ENCODE results near the gene BDP1.
"Not testable (repeated sequence)": the region's sequence is repeated elsewhere in the genome, so short reads cannot be mapped to it uniquely, and the experiment has no call there.

BDP1 gene
- 40.5 to 138 (median 101) reads per million in 17 experiments for total RNA-seq

GRCh38 chr5:71455427-71456361, at the start of gene BDP1:
TSS of gene BDP1 (plus strand) at chr5:71455651. CDS start at chr5:71455878, 227 bp downstream.
- peak; percentile 92 to 96 (median 95) for DNase-seq

GRCh38 chr5:71410088-71410487, 45.4 kb upstream of the BDP1 start:
- not testable (repeated sequence) for DNase-seq

- DNase-seq = not testable (repeated sequence)
These were observed 39.8 kb upstream of the BDP1 start for GRCh38 chr5:71415626-71416025.

- DNase-seq = not testable (repeated sequence)
These were observed 37.4 kb upstream of the BDP1 start for GRCh38 chr5:71418026-71418425.

GRCh38 chr5:71421278-71421677, 34.2 kb upstream of the BDP1 start:
- not testable (repeated sequence) for DNase-seq

GRCh38 chr5:71423896-71424295, 31.6 kb upstream of the BDP1 start:
- not testable (repeated sequence) for DNase-seq

- not testable (repeated sequence) for DNase-seq
These were observed 28.6 kb upstream of the BDP1 start for GRCh38 chr5:71426686-71427474.

DNA sequence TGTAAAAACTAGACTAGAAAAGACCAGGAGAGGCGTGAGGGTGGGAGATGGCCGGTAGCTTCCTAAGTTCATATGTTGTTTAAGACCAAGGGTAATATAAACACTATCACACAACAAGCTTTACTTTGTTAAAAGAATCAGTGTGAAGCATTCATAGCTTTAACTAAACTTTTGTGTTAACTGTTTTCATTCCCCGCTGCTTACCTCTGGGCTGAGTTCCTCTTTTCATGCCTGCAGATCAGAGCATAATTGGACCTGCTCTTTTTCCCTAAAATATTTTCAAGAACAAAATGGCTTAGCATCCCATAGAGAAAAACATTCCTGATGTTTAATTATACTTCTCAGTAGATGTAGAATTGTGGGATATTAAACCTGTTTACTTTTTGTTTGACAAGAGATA, 23.0 kb upstream of the BDP1 start:
- DNase-seq = not testable (repeated sequence)

DNA sequence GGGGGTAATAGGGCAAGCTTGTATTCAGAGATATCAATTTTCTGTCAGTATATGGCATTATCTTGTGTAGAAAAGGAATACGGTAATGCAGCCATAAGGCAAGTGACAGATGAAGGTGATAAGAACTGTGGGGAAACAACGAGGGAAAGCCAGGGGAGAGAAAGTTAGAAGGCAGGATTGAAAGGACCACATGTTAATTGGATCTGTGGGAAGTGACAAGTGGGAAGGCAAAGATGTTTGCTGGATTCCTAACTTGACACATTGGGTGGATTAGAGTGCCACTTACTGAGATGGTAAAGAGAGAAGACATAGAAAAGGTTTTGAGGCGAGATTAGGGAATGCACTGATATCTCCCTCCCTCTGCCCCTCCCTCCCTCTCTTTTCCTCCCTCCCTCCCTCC, 20.6 kb upstream of the BDP1 start:
- not testable (repeated sequence) for DNase-seq

- not testable (repeated sequence) for DNase-seq
These were observed 13.9 kb upstream of the BDP1 start for GRCh38 chr5:71441564-71441963.

DNA sequence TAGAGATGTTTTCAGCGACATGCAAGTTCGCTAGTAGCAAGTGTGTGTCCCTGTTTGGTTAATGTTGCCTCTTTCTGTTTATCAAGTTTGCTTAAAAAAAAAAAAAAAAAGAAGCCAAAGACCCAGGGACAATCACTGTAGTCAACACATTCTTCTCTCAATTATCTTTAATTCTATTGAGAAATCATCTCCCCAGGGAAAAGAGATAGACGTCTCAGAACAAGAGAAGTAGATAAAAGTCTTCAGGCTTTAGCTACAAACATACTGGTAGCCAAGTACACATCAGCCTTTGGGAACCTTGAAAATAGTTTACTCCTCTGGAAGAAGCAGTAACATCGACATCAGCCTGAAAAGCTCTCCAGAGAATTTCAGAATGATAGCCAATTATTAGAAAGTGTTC, 11.6 kb upstream of the BDP1 start:
- not testable (repeated sequence) for DNase-seq

- DNase-seq = not testable (repeated sequence)
These were observed 10.4 kb upstream of the BDP1 start for GRCh38 chr5:71445015-71445414.

DNA sequence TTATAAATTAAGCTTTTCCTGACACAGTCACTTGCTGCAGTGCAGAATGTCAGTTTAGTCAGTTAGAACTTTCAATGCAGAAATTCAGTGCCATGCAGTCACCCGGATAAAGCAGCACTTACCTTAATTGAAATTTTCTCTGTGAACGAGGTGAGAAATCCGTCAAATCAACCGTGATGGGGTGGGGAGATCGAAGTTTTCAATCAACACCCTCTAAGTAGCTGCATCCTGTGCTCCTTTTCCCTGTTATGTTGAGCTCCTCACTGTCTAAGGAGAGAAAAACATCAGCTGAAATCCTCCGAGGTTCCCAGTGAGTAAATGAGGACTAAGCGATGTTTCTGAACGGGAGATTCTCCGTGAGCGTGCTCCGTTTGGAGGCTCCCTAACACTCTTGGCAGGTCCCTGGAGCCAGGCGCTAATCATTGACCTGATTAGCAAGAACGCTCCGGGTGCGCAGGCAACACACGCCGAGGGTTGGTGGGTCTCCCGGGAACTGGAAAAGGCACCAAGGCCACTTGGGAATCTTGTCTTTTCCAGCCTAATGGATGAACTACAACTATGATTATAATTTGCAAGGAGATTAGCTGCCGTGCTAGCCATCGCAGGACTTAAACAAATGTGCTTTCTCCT, 9.8 kb upstream of the BDP1 start:
- not testable (repeated sequence) for DNase-seq

GRCh38 chr5:71446540-71447216, 8.8 kb upstream of the BDP1 start:
- not testable (repeated sequence) for DNase-seq

DNA sequence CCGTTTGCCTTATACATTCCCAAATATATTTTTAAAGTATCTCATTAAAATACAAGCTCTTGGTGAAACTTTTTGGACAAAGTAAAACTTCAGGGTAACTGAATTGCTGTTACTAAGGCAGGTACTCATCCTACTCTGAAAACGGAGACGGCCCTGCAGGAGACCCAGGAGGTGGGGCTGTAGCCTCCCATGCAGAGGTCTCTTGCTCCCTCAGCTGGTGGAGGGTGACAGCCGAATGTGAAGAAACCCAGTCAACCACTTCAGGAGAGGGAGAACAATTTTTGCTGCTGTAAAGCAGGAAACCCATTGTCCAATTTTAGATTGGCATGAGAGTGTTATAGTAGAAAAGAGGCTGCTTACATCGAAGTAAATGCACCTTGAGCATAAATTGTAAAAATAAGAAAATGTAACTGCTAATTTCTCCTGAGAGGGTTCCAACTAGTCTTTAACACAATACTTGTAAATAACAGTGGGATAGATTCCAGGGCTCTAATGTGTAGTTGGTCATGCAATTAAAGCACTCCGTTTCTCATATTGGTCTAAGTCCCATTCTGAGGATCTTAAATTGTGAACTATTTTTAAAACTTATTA, 8.1 kb upstream of the BDP1 start:
- peak in 3 of 4 experiments; percentile 19 to 50 (median 25) for DNase-seq

DNA sequence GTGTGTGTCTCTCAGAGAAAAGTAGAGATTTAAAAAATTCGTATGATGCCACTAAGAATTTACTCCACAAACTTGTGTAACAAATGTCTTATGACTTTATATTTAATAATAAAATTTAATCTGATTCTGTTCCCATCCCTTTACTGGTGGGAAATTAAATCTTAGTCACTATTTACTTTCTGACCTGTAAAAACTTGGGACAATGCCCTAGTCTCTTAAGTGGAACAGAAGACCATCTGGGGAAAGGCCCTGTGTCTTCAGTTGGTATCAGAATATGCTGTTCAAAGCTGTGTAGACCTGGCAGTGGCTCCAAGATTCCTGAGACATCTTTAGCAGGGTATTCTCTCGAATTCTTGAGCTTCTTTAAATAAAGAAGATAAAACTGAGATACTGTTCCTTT, 2.6 kb upstream of the BDP1 start:
- DNase-seq = no peak

DNA sequence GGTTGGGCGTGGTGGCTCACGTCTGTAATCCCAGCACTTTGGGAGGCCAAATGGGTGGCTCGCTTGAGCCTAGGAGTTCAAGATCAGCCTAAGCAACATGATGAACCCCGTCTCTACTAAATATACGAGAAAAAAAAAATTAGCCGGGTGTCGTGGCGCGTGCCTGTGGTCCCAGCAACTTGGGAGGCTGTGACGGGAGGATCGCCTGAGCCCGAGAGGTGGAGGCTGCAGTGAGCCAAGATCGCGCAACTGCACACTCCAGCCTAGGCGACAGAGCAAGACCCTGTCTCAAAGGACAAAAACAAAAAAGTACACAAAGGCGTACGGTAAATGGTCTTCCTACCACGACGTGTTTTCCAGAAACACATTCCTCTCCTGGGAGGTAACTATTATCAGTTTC, 538 bp upstream of the BDP1 start:
- DNase-seq = no peak

DNA sequence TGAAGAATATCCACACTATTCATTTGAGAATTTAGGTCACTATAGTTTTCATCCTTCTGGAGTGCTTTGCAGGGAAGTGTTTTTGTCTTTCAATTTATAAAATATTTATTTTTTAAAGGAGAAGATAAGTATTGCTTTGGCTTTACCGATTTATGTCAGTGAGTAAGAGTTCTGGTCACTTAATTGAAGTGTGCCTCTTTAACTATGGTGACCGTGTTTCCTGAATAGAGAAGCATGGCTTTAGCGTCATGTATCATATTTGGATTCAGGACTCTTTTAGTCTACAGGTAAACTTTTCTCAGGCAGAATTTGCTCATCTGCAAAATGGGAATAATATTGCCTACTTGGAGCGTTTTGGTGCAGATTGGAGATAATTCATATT, 902 bp downstream of the BDP1 start:
- DNase-seq = peak in 1 of 4 experiments; percentile 13

DNA sequence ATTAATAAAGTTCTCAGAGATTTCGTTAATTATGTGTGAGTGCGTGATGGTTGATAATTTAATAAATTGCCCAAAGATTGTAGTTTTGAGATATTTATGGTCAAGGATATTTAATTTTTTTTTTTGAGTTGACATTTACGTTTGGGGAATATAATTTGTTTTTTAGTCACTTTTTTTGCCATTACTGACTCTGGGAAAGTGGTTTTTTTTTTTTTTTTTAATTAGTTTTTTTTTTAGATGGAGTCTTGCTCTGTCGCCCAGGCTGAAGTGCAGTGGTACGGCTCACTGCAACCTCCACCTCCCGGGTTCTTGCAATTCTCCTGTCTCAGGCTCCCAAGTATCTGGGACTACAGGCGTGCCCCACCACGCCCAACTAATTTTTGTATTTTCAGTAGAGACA, 1.7 kb downstream of the BDP1 start:
- no peak for DNase-seq

- no peak for DNase-seq
These were observed 5.2 kb downstream of the BDP1 start for GRCh38 chr5:71460693-71461092.

DNA sequence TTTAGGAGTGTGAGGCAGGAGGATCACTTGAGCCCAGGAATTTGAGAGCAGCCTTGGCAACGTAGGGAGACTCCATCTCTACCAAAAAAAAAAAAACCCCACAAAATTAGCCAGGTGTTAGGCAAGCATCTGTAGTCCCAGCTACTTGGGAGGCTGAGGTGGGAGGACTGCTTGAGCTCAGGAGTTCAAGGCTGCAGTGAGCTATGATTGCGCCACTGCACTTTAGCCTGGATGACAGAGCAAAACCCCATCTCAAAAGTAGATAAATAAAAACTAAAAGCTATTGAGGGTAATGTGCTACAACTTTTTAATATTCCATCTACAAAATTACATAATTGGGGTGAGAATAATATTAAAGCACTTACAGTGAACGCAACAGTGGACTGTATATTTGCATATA, 5.9 kb downstream of the BDP1 start:
- DNase-seq = no peak

DNA sequence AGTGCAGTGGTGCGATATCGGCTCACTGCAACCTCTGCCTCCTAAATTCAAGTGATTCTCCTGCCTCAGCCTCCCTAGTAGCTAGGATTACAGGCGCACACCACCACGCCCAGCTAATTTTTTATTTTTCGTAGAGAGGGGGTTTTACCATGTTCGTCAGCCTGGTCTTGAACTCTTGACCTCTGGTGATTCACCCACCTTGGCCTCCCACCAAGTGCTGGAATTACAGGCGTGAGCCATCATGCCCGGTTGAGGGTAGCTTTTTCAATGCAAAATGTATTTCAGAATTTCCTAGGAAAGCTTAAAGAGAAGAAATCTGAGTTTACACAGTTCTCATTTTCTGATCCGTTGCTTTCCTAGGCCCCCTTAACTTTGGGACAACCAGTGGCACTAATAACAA, 15.7 kb downstream of the BDP1 start:
- no peak for DNase-seq

All from suppressor macrophage (primary cell).